RPMI7951 (cell line): ENCODE results near the gene SYNJ2. TPM values are rescaled to one million over a fixed set of nuclear protein-coding genes. Genes with fewer than 3 reads are reported as not detected.

ENCODE experiments used
- DNase-seq: peaks from one replicate; pipeline ENCODE4 v3.0.0-alpha.2; 2012; ENCODE audit warnings: low read depth
- total RNA-seq: library from RNA; depleted of rRNA; stranded (reverse); fragments of >200 nt; shearing (Covaris generic); gene quantifications from 2 replicates; pipeline ENCODE4 v1.2.3, GENCODE V29; 2014

Gene SYNJ2
- total RNA-seq, 1 experiment from 2014 or later = 47.8 TPM

GRCh38 chr6:158010591-158011477 is 29.2 kb downstream of the SYNJ2 start:
- DNase-seq = no peak

GRCh38 chr6:158011478-158011920 is 29.8 kb downstream of the SYNJ2 start:
- peak; percentile 36 for DNase-seq

DNA sequence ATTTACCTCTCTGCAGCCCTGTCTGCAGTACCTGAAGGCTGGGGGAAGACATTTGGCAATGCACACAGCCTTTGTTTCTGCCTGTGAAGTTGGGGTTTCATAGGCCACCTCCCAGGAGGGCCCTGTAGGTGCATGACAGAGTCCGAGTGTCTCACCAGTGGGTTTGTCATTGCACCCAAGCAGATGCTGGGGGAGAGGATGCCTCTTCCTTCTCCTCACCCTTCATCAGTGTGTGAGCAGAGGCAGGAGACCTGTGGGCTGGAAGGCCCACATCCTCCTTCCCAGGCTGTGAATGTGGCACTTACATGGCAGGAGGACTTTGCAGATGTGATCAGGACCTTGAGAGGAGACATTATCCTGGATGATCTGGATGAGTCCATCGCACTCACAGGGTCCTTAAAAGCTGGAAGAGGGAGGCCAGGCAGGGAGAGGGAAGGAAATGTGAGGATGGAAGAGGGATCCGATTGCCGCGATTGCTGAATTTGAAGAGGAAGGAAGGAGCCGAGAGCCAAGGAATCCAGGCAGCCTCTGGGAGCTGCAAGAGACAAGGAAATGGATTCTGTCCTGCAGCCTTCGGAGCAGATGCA is 30.4 kb downstream of the SYNJ2 start:
- no peak for DNase-seq

DNA sequence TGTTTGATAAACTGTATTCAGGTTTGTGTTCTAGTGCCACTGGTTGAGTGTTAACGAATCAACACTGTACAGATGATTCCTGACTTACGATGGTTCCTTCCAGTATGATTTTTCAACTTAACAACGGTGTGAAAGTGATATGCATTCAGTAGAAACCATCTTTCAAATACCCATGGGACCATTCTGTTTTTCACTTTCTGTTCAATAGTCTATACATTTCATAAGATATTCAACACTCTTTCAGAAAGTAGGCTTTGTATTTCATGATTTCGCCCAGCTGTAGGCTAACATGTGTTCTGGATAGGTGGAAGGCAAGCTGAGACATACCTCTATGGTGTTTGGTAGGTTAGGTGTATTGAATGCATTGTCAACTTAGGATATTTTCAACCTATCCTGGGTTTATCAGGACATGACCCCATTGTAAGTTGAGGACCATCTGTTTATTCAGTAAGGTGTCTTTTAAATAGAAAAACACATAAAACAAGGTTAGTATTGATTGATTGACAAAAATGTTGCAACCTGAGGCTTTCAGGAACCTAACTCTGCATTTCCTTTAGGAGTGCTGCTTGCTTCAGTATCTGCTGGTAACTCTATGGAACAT is 32.3 kb downstream of the SYNJ2 start:
- no peak for DNase-seq

DNA sequence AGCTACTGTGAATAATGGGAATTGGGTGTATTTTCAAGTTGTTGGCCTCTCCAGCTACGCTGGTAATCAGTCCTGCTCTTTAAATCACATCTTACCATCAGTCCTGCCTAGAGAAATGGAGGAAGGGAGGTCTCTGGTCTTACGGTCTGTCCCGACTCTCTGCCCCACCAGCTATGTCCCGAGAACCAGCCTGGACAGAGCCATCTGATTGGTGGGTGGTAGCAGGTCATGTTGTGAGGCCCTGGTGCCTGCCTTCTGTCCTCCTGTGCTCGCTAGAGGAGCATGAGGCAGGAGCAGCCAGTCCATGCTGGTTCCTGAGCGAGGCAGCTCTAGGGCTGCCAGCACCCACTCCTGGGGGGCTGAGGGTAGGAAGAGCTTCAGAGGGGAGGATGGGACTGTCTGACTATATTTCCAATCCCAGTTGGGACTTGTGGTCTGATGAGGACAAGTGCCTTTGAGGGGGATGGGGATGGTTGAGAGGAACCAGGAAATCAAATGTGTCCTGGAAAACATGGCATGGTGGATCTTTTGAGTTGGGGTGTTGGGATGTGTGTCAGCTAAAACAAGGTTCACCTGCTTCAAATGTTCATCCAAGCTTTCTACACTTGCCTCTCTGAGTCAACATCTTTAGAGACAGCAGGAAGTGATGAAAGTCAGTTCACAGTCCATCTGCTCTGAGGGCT is 33.0 kb downstream of the SYNJ2 start:
- peak; percentile 25 for DNase-seq

GRCh38 chr6:158015188-158015506 is 33.5 kb downstream of the SYNJ2 start:
- DNase-seq = no peak

DNA sequence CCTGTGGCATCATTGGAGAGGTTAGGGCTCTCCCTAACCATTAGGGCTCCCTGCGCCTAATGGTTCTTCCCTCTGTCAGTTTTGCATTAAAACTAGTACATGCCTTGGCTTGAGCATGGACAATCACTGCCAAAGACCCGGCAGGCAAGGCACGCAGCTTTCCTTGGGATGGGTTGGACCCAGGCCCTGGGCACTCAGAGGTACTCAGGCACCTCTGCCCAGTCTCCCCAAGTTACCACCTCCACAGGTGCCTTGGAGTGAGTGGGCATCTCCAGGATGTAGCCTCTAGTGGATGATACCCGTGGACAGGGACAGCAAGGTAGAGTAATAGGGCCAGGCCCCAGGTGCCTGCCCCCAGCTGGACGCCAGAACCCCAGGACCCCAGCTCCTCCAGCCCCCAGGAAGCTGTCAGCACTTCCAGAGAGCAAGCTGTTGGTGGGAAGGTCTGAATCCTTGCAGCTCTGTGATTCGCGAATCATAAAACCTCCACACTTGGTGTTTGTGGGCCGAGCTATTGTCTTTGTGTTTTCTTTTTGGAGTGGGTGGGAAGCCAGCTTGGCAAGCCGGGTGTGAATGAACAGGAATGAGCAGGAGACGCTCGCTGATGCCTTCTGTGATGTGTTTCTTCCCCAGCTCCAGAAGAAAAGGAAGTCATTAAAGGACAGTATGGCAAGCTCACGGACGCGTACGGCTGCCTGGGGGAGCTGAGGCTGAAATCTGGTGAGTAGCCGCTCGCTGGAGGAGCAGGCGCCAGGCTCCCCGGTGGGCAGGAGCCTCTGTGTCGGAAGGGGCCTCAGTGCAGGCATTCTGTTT is 35.1 kb downstream of the SYNJ2 start:
- DNase-seq = no peak

- no peak for DNase-seq
Measured at GRCh38 chr6:158017621-158018040, 36.0 kb downstream of the SYNJ2 start.

DNA sequence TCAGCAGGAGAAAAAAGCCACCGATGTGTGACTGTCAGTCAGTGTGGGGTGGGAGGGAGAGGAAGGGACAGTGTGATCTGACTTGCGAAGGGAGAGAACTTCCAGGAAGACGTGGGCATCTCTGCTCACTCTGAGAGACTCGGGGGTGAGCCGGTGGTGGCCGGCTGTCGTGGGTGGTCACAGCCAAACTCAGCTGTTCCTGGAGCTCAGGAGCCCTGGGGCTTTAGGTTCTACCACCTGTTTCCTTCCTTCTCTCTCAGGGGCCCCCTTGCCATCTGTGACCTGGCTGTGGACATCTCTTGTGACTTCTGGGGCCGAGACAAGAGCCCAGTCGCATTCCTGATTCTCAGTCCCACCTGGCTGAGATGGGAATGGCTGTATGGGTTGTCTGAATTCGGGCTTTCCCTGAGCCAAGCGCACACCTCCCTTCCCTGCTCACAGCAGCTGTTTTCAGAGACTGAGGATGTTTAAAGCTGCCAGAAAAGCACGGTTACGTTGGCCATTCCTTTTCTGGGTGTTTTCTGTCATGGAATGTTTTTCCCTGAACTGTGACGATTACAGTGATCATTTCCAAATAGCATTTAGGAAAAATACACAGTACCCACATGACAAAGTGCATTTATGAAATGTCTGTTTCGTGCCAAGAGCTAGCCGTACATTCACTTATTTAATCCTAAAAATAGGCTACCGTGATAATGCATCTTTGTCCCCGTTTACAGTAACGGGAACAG is 36.5 kb downstream of the SYNJ2 start:
- DNase-seq = peak; percentile 74

- DNase-seq = peak; percentile 98
Measured at GRCh38 chr6:158018851-158019361, 37.2 kb downstream of the SYNJ2 start.

- DNase-seq = no peak
Measured at GRCh38 chr6:158019416-158019815, 37.8 kb downstream of the SYNJ2 start.

GRCh38 chr6:158020272-158020711 is 38.6 kb downstream of the SYNJ2 start:
- DNase-seq = no peak

DNA sequence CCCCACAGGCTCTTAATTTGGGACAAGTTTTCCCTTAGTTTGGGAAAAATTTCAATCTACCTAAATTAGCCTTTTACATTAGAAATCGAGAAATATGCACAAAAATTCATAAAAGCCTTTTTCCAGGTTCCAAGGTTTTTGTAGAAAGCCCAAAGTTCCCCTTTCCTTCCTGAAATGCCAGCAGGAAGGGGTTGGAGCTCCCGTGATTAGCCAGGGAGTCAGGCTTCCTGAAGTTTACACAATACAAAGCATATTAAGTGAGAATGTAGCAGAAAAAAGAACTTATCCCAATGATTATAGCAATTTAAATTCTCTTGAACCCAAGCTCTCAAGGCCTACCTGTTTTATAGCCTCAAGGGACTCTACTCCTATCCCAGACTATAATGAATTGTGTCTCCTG is 39.1 kb downstream of the SYNJ2 start:
- DNase-seq = no peak

GRCh38 chr6:158021376-158021775 is 39.7 kb downstream of the SYNJ2 start:
- DNase-seq = no peak

DNA sequence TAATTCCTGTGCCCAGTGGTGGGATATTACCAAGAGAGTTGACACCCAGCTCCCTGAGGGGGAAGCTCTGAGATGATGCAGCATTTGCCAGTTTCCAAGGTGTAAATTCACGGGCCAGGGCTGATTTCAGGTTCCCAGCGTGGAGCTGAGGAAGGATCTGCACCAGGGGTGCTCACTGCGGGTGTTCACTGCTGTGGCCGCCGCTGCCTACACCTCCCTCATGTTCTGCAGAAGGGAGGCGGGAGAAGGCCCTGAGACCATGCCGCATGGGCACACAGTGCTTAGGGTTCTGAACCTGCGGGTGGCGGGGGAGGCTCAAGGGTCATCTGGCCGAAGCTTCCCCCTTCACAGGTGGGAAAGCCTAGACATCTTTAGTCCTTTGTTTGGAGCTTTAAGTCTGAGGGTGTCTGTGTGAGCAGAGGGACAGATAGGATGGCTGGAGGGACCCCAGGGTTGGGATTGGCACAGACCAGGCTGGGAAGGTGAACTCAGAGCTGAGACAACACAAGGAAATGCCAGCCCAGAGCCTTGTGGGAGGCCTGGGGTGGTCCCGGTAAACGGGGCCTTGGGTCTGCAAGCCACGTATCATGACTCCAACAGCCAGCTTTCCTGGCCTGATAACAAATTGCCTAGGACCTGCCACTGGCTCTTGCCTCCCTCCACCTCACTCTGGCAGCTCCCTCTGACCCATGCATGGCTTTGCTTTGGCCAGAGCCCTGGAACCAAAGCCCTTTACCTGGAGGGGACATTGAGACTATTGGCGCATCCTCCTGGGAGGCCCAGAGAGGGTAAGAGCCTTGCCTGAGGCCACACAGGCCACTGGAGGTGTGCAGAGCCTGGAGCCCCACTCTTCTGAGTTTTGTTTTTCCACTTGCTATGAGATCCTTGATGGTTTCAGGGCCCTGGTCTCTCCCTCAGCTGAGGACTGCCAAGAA is 40.4 kb downstream of the SYNJ2 start:
- no peak for DNase-seq

- DNase-seq = no peak
Measured at GRCh38 chr6:158022749-158023596, 41.3 kb downstream of the SYNJ2 start.

- DNase-seq = no peak
Measured at GRCh38 chr6:158023597-158023939, 41.9 kb downstream of the SYNJ2 start.

- no peak for DNase-seq
Measured at GRCh38 chr6:158024566-158025297, 43.1 kb downstream of the SYNJ2 start.
